ENCODE results near the gene SLC8A3.

DNA sequence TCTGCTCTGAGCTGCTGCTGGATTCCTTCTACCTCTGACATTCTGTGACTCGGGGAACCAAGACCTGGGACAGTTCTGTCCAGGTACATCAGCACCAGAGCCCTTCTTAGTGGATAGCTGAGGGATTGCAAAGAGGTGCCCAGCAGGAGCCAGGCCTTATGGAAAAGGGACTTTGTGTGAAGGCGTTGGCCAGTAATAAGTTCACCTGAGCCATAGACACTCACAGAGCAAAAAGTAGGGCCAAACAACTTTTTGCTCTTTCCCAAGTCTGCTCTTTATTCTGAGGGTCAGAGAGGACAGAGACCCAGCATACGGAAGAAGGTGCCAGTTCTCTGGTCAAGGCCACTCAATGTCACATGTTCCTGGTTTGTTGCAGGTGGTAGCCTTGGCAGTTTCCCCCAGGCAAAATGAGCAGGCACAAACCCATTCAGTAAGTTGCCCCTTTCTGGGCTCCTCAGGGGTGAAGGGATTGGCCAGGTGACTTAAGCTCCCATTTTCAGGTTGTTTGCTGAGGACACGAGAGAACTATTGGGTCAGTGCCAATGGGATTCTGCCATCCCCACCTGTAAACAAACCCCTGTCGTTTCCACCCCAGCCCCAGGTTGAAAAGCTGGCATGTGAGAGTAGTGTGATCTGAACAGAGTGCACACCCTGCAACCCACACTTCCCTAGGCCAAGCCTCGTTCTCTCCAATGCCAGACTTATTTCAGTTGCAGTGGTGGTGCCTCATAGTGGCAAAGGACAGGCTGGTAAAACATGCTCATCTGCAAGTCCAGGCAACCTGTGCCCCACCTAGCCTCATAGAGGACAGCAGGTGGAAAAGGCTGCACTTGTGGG is 159.2 kb downstream of the SLC8A3 start:
- no peak for TF ChIP-seq POLR2AphosphoS5 (IDR thresholded peaks at IDR 0.05; ENCODE audit: low read depth, low read length)
- no peak for TF ChIP-seq POLR2A (IDR thresholded peaks at IDR 0.05; ENCODE audit: low read depth, low read length)
- TF ChIP-seq TAF1 (IDR thresholded peaks at IDR 0.05; ENCODE audit: borderline replicate concordance, low read depth, low read length), result no peak

Measured in GM12892 (cell line).